ENCODE data around the gene SRP68.
A peak's percentile ranks its signal among the peaks of the same experiment; 100 is the strongest.
"Not testable (repeated sequence)": the region's sequence is repeated elsewhere in the genome, so short reads cannot be mapped to it uniquely, and the experiment has no call there.

The SRP68 gene

GRCh38 chr17:76086384-76086783, 14.1 kb upstream of the SRP68 start:
- no peak for DNase-seq (ENCODE audit: low read depth in 1 of 2, low spot score in 1 of 2)
- no peak for TF ChIP-seq JUND (IDR thresholded peaks at IDR 0.05; ENCODE audit: low read depth)
- in situ Hi-C loops (cut with HindIII; ENCODE audit: low pct_unique_long_range_greater_than_20kb, low sequenced_read_pairs) = no loop called here

GRCh38 chr17:76085731-76086366, 13.5 kb upstream of the SRP68 start:
- DNase-seq (ENCODE audit: low read depth in 1 of 2, low spot score in 1 of 2) = peak in 1 of 2 experiments; percentile 33
- in situ Hi-C loops (cut with HindIII; ENCODE audit: low pct_unique_long_range_greater_than_20kb, low sequenced_read_pairs) = no loop called here
- no peak for TF ChIP-seq JUND (IDR thresholded peaks at IDR 0.05; ENCODE audit: low read depth)

GRCh38 chr17:76085066-76085730, 12.9 kb upstream of the SRP68 start:
- no peak for DNase-seq (ENCODE audit: low read depth in 1 of 2, low spot score in 1 of 2)
- in situ Hi-C loops (cut with HindIII; ENCODE audit: low pct_unique_long_range_greater_than_20kb, low sequenced_read_pairs) = no loop called here
- no peak for TF ChIP-seq JUND (IDR thresholded peaks at IDR 0.05; ENCODE audit: low read depth)

GRCh38 chr17:76083536-76084182, 11.3 kb upstream of the SRP68 start:
- DNase-seq (ENCODE audit: low read depth in 1 of 2, low spot score in 1 of 2) = no peak
- no peak for TF ChIP-seq JUND (IDR thresholded peaks at IDR 0.05; ENCODE audit: low read depth)
- in situ Hi-C loops (cut with HindIII; ENCODE audit: low pct_unique_long_range_greater_than_20kb, low sequenced_read_pairs) = no loop called here

- in situ Hi-C loops (cut with HindIII; ENCODE audit: low pct_unique_long_range_greater_than_20kb, low sequenced_read_pairs) = no loop called here
- no peak for TF ChIP-seq JUND (IDR thresholded peaks at IDR 0.05; ENCODE audit: low read depth)
- no peak for DNase-seq (ENCODE audit: low read depth in 1 of 2, low spot score in 1 of 2)
Measured at GRCh38 chr17:76082326-76083251, 10.3 kb upstream of the SRP68 start.

GRCh38 chr17:76081295-76082210, 9.2 kb upstream of the SRP68 start:
- TF ChIP-seq JUND (IDR thresholded peaks at IDR 0.05; ENCODE audit: low read depth) = no peak
- in situ Hi-C loops (cut with HindIII; ENCODE audit: low pct_unique_long_range_greater_than_20kb, low sequenced_read_pairs) = no loop called here
- no peak for DNase-seq (ENCODE audit: low read depth in 1 of 2, low spot score in 1 of 2)

GRCh38 chr17:76080768-76081287, 8.5 kb upstream of the SRP68 start:
- in situ Hi-C loops (cut with HindIII; ENCODE audit: low pct_unique_long_range_greater_than_20kb, low sequenced_read_pairs) = no loop called here
- DNase-seq (ENCODE audit: low read depth in 1 of 2, low spot score in 1 of 2) = no peak
- TF ChIP-seq JUND (IDR thresholded peaks at IDR 0.05; ENCODE audit: low read depth) = no peak

- in situ Hi-C loops (cut with HindIII; ENCODE audit: low pct_unique_long_range_greater_than_20kb, low sequenced_read_pairs) = no loop called here
- peak; percentile 52 to 65 for DNase-seq (ENCODE audit: low read depth in 1 of 2, low spot score in 1 of 2)
- TF ChIP-seq JUND (IDR thresholded peaks at IDR 0.05; ENCODE audit: low read depth) = no peak
Measured at GRCh38 chr17:76079956-76080767, 7.8 kb upstream of the SRP68 start.

GRCh38 chr17:76079535-76079955, 7.2 kb upstream of the SRP68 start:
- no peak for DNase-seq (ENCODE audit: low read depth in 1 of 2, low spot score in 1 of 2)
- TF ChIP-seq JUND (IDR thresholded peaks at IDR 0.05; ENCODE audit: low read depth) = no peak
- in situ Hi-C loops (cut with HindIII; ENCODE audit: low pct_unique_long_range_greater_than_20kb, low sequenced_read_pairs) = no loop called here

- in situ Hi-C loops (cut with HindIII; ENCODE audit: low pct_unique_long_range_greater_than_20kb, low sequenced_read_pairs) = no loop called here
- peak in 1 of 2 experiments; percentile 32 for DNase-seq (ENCODE audit: low read depth in 1 of 2, low spot score in 1 of 2)
- TF ChIP-seq JUND (IDR thresholded peaks at IDR 0.05; ENCODE audit: low read depth) = no peak
Measured at GRCh38 chr17:76078860-76079534, 6.7 kb upstream of the SRP68 start, which contains the start of gene ZACN. Gene ZACN (plus strand): TSS chr17:76079182. CDS start chr17:76079265, 83 bp downstream.

GRCh38 chr17:76078370-76078769, 6.1 kb upstream of the SRP68 start:
- DNase-seq (ENCODE audit: low read depth in 1 of 2, low spot score in 1 of 2); in situ Hi-C loops (cut with HindIII; ENCODE audit: low pct_unique_long_range_greater_than_20kb, low sequenced_read_pairs): not testable (repeated sequence)

All from T47D (cell line).